H1 (cell line): ENCODE data around the gene DHCR7.

Experiments used
- ATF2 ChIP-seq: IDR thresholded peaks from 2 replicates; pipeline ENCODE4 v1.6.1; 2012; ENCODE audit warnings: low read length, inconsistent platforms
- CHD1 ChIP-seq: IDR thresholded peaks from 2 replicates; pipeline ENCODE4 v1.6.1; 2012; ENCODE audit warnings: low read depth, low read length, improper control_type of control experiment
- CHD2 ChIP-seq: IDR thresholded peaks from 2 replicates; pipeline ENCODE4 v1.6.1; 2012; ENCODE audit warnings: low read length, improper control_type of control experiment
- CREB1 ChIP-seq: IDR thresholded peaks from 2 replicates; pipeline ENCODE4 v1.6.1; 2012; ENCODE audit warnings: inconsistent platforms
- CTCF ChIP-seq, 3 experiments: IDR thresholded peaks; 1 replicate in 2 of 3; 2 replicates in 1 of 3; pipeline versions ENCODE4 v1.5.1 to v1.6.1; 2011; ENCODE audit warnings: low read length in 3 of 3, mild to moderate bottlenecking in 3 of 3, inconsistent platforms in 2 of 3, low read depth in 1 of 3, moderate library complexity in 1 of 3; ENCODE audit not compliant: insufficient read depth in 1 of 3; ENCODE audit errors: control extremely low read depth in 1 of 3
- EP300 ChIP-seq, 2 experiments: IDR thresholded peaks; 1 replicate in 1 of 2; 2 replicates in 1 of 2; pipeline ENCODE4 v1.6.1; 2011 to 2012; ENCODE audit warnings: low read depth in 2 of 2, low read length in 2 of 2, mild to moderate bottlenecking in 2 of 2, borderline replicate concordance in 1 of 2, inconsistent platforms in 1 of 2, moderate library complexity in 1 of 2
- EZH2 ChIP-seq: fragments of 200-600 bp; sonication (generic); IDR thresholded peaks from 2 replicates; pipeline ENCODE4 v1.7.1; 2012; ENCODE audit warnings: low read depth, mild to moderate bottlenecking, moderate library complexity, low read length, inconsistent platforms; ENCODE audit not compliant: severe bottlenecking
- GTF2F1 ChIP-seq: IDR thresholded peaks from 2 replicates; pipeline ENCODE4 v1.6.1; 2012; ENCODE audit warnings: low read depth, low read length, improper control_type of control experiment, borderline replicate concordance
- POLR2A ChIP-seq, 2 experiments: IDR thresholded peaks; 1 replicate in 1 of 2; 2 replicates in 1 of 2; pipeline ENCODE4 v1.6.1; 2011; ENCODE audit warnings: low read depth in 2 of 2, low read length in 2 of 2, mild to moderate bottlenecking in 2 of 2; ENCODE audit errors: control extremely low read depth in 1 of 2
- POU5F1 ChIP-seq: IDR thresholded peaks from 2 replicates; pipeline ENCODE4 v1.6.1; 2011; ENCODE audit warnings: low read depth, mild to moderate bottlenecking, low read length, moderate library complexity
- RAD21 ChIP-seq, 2 experiments: IDR thresholded peaks in 1 of 2; conservative IDR thresholded peaks in 1 of 2; 2 replicates each; pipeline ENCODE4 v1.6.1; 2011; ENCODE audit warnings: low read depth in 2 of 2, low read length in 2 of 2, improper control_type of control experiment in 1 of 2, inconsistent platforms in 1 of 2, mild to moderate bottlenecking in 1 of 2, moderate library complexity in 1 of 2
- SP2 ChIP-seq: IDR thresholded peaks from 2 replicates; pipeline ENCODE4 v1.6.1; 2012; ENCODE audit warnings: mild to moderate bottlenecking, low read length, inconsistent platforms
- ZNF274 ChIP-seq: IDR thresholded peaks from 2 replicates; pipeline ENCODE4 v1.7.0; 2012; ENCODE audit warnings: low read length, borderline replicate concordance; ENCODE audit errors: extremely low read depth

GRCh38 chr11:71432761-71433647 is 15.2 kb downstream of the DHCR7 start:
- no peak for TF ChIP-seq SP2
- TF ChIP-seq EP300 (IDR thresholded peaks at IDR 0.05; ENCODE audit: borderline replicate concordance in 1 of 2, low read depth in 2 of 2, low read length in 2 of 2), result no peak
- TF ChIP-seq CHD2, result no peak
- no peak for TF ChIP-seq CREB1
- no peak for TF ChIP-seq POU5F1
- no peak for TF ChIP-seq EZH2
- no peak for TF ChIP-seq CTCF (IDR thresholded peaks at IDR 0.05; ENCODE audit: control extremely low read depth in 1 of 3, insufficient read depth in 1 of 3, low read depth in 1 of 3, low read length in 3 of 3)
- no peak for TF ChIP-seq GTF2F1
- no peak for TF ChIP-seq ZNF274
- no peak for TF ChIP-seq ATF2
- TF ChIP-seq POLR2A (IDR thresholded peaks at IDR 0.05; ENCODE audit: control extremely low read depth in 1 of 2, low read depth in 2 of 2, low read length in 2 of 2), result no peak
- TF ChIP-seq RAD21 (IDR thresholded peaks at IDR 0.05 in 1 of 2, conservative IDR thresholded peaks at IDR 0.05 in 1 of 2; ENCODE audit: low read depth in 2 of 2, low read length in 2 of 2), result no peak
- TF ChIP-seq CHD1, result no peak
